Muscle layer of duodenum (tissue), 2 donors: ENCODE data around the gene CEACAM20.
A peak's percentile ranks its signal among the peaks of the same experiment; 100 is the strongest.
"Not testable (repeated sequence)": the region's sequence is repeated elsewhere in the genome, so short reads cannot be mapped to it uniquely, and the experiment has no call there.

Experiments
- H3K27ac ChIP-seq: one replicate; pipeline ENCODE4 v1.7.0; 2013; ENCODE audit warnings: mild to moderate bottlenecking, low read length
- H3K27me3 ChIP-seq: one replicate; pipeline ENCODE4 v1.7.0; 2013; ENCODE audit warnings: low read depth, mild to moderate bottlenecking, control low read depth, low read length
- H3K36me3 ChIP-seq, 2 donors: one replicate each; pipeline ENCODE4 v1.7.0; 2013; ENCODE audit warnings: low read length in 2 of 2, control low read depth in 1 of 2, mild to moderate bottlenecking in 1 of 2; ENCODE audit not compliant: insufficient read depth in 2 of 2, control insufficient read depth in 1 of 2
- H3K4me1 ChIP-seq, 2 donors: one replicate each; pipeline ENCODE4 v1.7.0; 2013; ENCODE audit warnings: low read length in 2 of 2, mild to moderate bottlenecking in 2 of 2, control low read depth in 1 of 2, moderate library complexity in 1 of 2; ENCODE audit not compliant: insufficient read depth in 2 of 2, control insufficient read depth in 1 of 2
- H3K4me3 ChIP-seq, 2 donors: one replicate each; pipeline ENCODE4 v1.7.0; 2013; ENCODE audit warnings: low read length in 2 of 2, low read depth in 1 of 2, mild to moderate bottlenecking in 1 of 2
- H3K9me3 ChIP-seq, 2 donors: one replicate each; pipeline ENCODE4 v1.7.0; 2013; ENCODE audit warnings: low read length in 2 of 2, control low read depth in 1 of 2, mild to moderate bottlenecking in 1 of 2; ENCODE audit not compliant: control insufficient read depth in 1 of 2
- donor health status: healthy.

CEACAM20 gene

GRCh38 chr19:44515907-44516306 lies 13.6 kb downstream of the CEACAM20 start:
- H3K27me3 ChIP-seq = no peaks in the 10 kb centered on the region
- peaks cover 0 to 6% of the 10 kb centered on the region in 2 donors for H3K9me3 ChIP-seq

GRCh38 chr19:44515031-44515430 lies 14.4 kb downstream of the CEACAM20 start:
- Histone ChIP-seq H3K27me3 (no peaks in the 10 kb centered on the region), H3K4me1 (no peaks in the 10 kb centered on the region), H3K9me3 (no peaks in the 10 kb centered on the region), H3K4me3 (no peak overlapping the region), H3K36me3 (no peaks in the 10 kb centered on the region), H3K27ac (no peak overlapping the region)

More at GRCh38 chr19:44515907-44516306, 13.6 kb downstream of the CEACAM20 start:
- Histone ChIP-seq H3K36me3 (no peaks in the 10 kb centered on the region), H3K4me3 (no peak overlapping the region), H3K27ac (no peak overlapping the region), H3K4me1 (no peaks in the 10 kb centered on the region)

GRCh38 chr19:44512326-44513298 lies 16.9 kb downstream of the CEACAM20 start:
- Histone ChIP-seq H3K4me3 (no peak overlapping the region), H3K9me3 (no peaks in the 10 kb centered on the region), H3K27ac (no peak overlapping the region), H3K36me3 (no peaks in the 10 kb centered on the region), H3K27me3 (no peaks in the 10 kb centered on the region), H3K4me1 (no peaks in the 10 kb centered on the region)

GRCh38 chr19:44509478-44509877 lies 20.0 kb downstream of the CEACAM20 start:
- Histone ChIP-seq H3K27ac (no peak overlapping the region), H3K4me1 (no peaks in the 10 kb centered on the region), H3K27me3 (peaks cover 3% of the 10 kb centered on the region), H3K9me3 (no peaks in the 10 kb centered on the region), H3K4me3 (no peak overlapping the region), H3K36me3 (no peaks in the 10 kb centered on the region)

GRCh38 chr19:44499962-44500949 lies 29.2 kb downstream of the CEACAM20 start, which contains the start of gene ZNF180:
TSS of gene ZNF180 (minus strand) at chr19:44500522. CDS start at chr19:44497334, 3,188 bp downstream.
- Histone ChIP-seq H3K36me3 (peaks cover 10 to 34% of the 10 kb centered on the region in 2 donors), H3K4me1 (peaks cover 5 to 19% of the 10 kb centered on the region in 2 donors), H3K9me3 (peaks cover 22 to 33% of the 10 kb centered on the region in 2 donors), H3K27me3 (no peaks in the 10 kb centered on the region), H3K4me3 (peak within 1 kb of the TSS; percentile 93 to 97), H3K27ac (peak within 1 kb of the TSS; percentile 76)

GRCh38 chr19:44499559-44499958 lies 29.9 kb downstream of the CEACAM20 start:
- Histone ChIP-seq H3K9me3 (peaks cover 29 to 40% of the 10 kb centered on the region in 2 donors), H3K4me1 (peaks cover 5 to 19% of the 10 kb centered on the region in 2 donors), H3K4me3 (peak overlapping the region; percentile 93 to 97), H3K36me3 (peaks cover 17 to 41% of the 10 kb centered on the region in 2 donors), H3K27me3 (no peaks in the 10 kb centered on the region), H3K27ac (peak overlapping the region; percentile 76)

- Histone ChIP-seq H3K36me3 (peaks cover 20 to 47% of the 10 kb centered on the region in 2 donors), H3K9me3 (peaks cover 33 to 45% of the 10 kb centered on the region in 2 donors), H3K27me3 (no peaks in the 10 kb centered on the region), H3K4me1 (peaks cover 5 to 19% of the 10 kb centered on the region in 2 donors), H3K4me3 (peak overlapping the region; percentile 93 to 97), H3K27ac (no peak overlapping the region)
Observed at GRCh38 chr19:44498988-44499387, 30.5 kb downstream of the CEACAM20 start.

GRCh38 chr19:44496711-44497110 lies 32.8 kb downstream of the CEACAM20 start:
- no peaks in the 10 kb centered on the region for H3K27me3 ChIP-seq
- peaks cover 52 to 68% of the 10 kb centered on the region in 2 donors for H3K9me3 ChIP-seq
- H3K36me3 ChIP-seq = peaks cover 41 to 69% of the 10 kb centered on the region in 2 donors
- H3K4me3 ChIP-seq = peak overlapping the region; percentile 18 to 42
- peaks cover 5 to 19% of the 10 kb centered on the region in 2 donors for H3K4me1 ChIP-seq
- no peak overlapping the region for H3K27ac ChIP-seq

- Histone ChIP-seq H3K9me3 (peaks cover 90 to 100% of the 10 kb centered on the region in 2 donors), H3K27me3 (no peaks in the 10 kb centered on the region), H3K36me3 (peaks cover 45 to 76% of the 10 kb centered on the region in 2 donors), H3K4me3 (peak overlapping the region; percentile 22 to 72), H3K27ac (no peak overlapping the region), H3K4me1 (no peaks in the 10 kb centered on the region)
Observed at GRCh38 chr19:44476559-44477408, 52.7 kb downstream of the CEACAM20 start.

- Histone ChIP-seq H3K4me3 (peak overlapping the region in 1 of 2 donors; percentile 43), H3K9me3 (peaks cover 29 to 88% of the 10 kb centered on the region in 2 donors)
- not testable (repeated sequence) for H3K27me3 ChIP-seq, H3K27ac ChIP-seq, H3K36me3 ChIP-seq, H3K4me1 ChIP-seq
Observed at GRCh38 chr19:44468730-44469129, 60.7 kb downstream of the CEACAM20 start.
